Subcutaneous adipose tissue (tissue), 4 donors: ENCODE measurements around the gene DNAJC6. TPM values are rescaled to one million over a fixed set of nuclear protein-coding genes. Genes with fewer than 3 reads are reported as not detected.

Source experiments
- CTCF ChIP-seq: fragments of 450-650 bp; IDR thresholded peaks from one replicate; pipeline ENCODE4 v1.5.1; 2016; ENCODE audit warnings: low read depth, mild to moderate bottlenecking, control low read depth, antibody characterized with exemption, moderate library complexity
- total RNA-seq, 4 donors: library from RNA; depleted of rRNA; stranded (reverse); fragments of >200 nt; gene quantifications; one replicate each; pipeline ENCODE4 v1.1.0, GENCODE V29; 2016

DNAJC6 gene
- total RNA-seq, 4 donors from 2014 or later = 0.88 to 3.6 (median 2.0) TPM

GRCh38 chr1:65393928-65394327 lies 84.6 kb downstream of the DNAJC6 start:
- TF ChIP-seq CTCF = no peak

- TF ChIP-seq CTCF = no peak
These were observed 86.7 kb downstream of the DNAJC6 start for GRCh38 chr1:65395887-65396612.

GRCh38 chr1:65398083-65398482 lies 88.7 kb downstream of the DNAJC6 start:
- no peak for TF ChIP-seq CTCF

- no peak for TF ChIP-seq CTCF
These were observed 89.7 kb downstream of the DNAJC6 start for GRCh38 chr1:65399003-65399402.

GRCh38 chr1:65401612-65402011 lies 92.3 kb downstream of the DNAJC6 start:
- TF ChIP-seq CTCF = no peak

- no peak for TF ChIP-seq CTCF
These were observed 95.6 kb downstream of the DNAJC6 start for GRCh38 chr1:65404941-65405340.

- no peak for TF ChIP-seq CTCF
These were observed 98.5 kb downstream of the DNAJC6 start for GRCh38 chr1:65407877-65408276.
